DOHH2 (cell line): ENCODE data around the gene ATP5F1A.

Source experiments
- H3F3A ChIP-seq: fragments of 200-600 bp; sonication (generic), shearing (Covaris generic); 2 replicates; pipeline ENCODE4 v1.6.0; 2016; ENCODE audit warnings: antibody characterized with exemption, mild to moderate bottlenecking; ENCODE audit not compliant: control insufficient read depth, insufficient read depth
- H3K27ac ChIP-seq: fragments of 200-600 bp; sonication (generic); 2 replicates; pipeline ENCODE4 v1.5.1; 2014; ENCODE audit warnings: low read depth, mild to moderate bottlenecking, low read length, moderate library complexity
- H3K27me3 ChIP-seq: fragments of 200-600 bp; sonication (generic); 2 replicates; pipeline ENCODE4 v1.6.1; 2014; ENCODE audit warnings: mild to moderate bottlenecking, low read length, mixed read lengths; ENCODE audit not compliant: control insufficient read depth
- H3K36me3 ChIP-seq: fragments of 200-600 bp; sonication (generic); 2 replicates; pipeline ENCODE4 v1.6.1; 2014; ENCODE audit warnings: mild to moderate bottlenecking, low read length, moderate library complexity, mixed read lengths; ENCODE audit not compliant: control insufficient read depth
- H3K4me1 ChIP-seq: fragments of 200-600 bp; sonication (generic); 2 replicates; pipeline ENCODE4 v1.6.1; 2014; ENCODE audit warnings: mild to moderate bottlenecking, low read length, mixed read lengths; ENCODE audit not compliant: control insufficient read depth
- H3K4me2 ChIP-seq: fragments of 200-600 bp; sonication (generic); 2 replicates; pipeline ENCODE4 v1.6.0; 2014; ENCODE audit warnings: mild to moderate bottlenecking, low read length, moderate library complexity
- H3K4me3 ChIP-seq: fragments of 200-600 bp; sonication (generic); 2 replicates; pipeline ENCODE4 v1.5.1; 2014; ENCODE audit warnings: mild to moderate bottlenecking, low read length, mixed read lengths
- H3K79me2 ChIP-seq: fragments of 200-600 bp; sonication (generic); 2 replicates; pipeline ENCODE4 v1.6.1; 2014; ENCODE audit warnings: mild to moderate bottlenecking, low read length, mixed read lengths; ENCODE audit not compliant: control insufficient read depth
- H3K9me2 ChIP-seq: fragments of 200-600 bp; sonication (generic); replicated peaks from 2 replicates; pipeline ENCODE4 v1.6.1; 2014; ENCODE audit warnings: mild to moderate bottlenecking, low read length, mixed read lengths; ENCODE audit not compliant: control insufficient read depth
- H3K9me3 ChIP-seq: fragments of 200-600 bp; sonication (generic); 2 replicates; pipeline ENCODE4 v1.6.1; 2014; ENCODE audit warnings: antibody characterized with exemption, low read length, mixed read lengths; ENCODE audit not compliant: control insufficient read depth, insufficient read depth
- H4K20me1 ChIP-seq: fragments of 200-600 bp; sonication (generic); 2 replicates; pipeline ENCODE4 v1.6.0; 2014; ENCODE audit warnings: low read depth, mild to moderate bottlenecking, antibody characterized with exemption, low read length, moderate library complexity; ENCODE audit not compliant: control insufficient read depth, insufficient read depth
- CTCF ChIP-seq: fragments of 200-600 bp; sonication (generic); IDR thresholded peaks from one replicate; pipeline ENCODE4 v1.5.1; 2014; ENCODE audit warnings: antibody characterized with exemption, mild to moderate bottlenecking, low read depth, low read length; ENCODE audit not compliant: poor library complexity, severe bottlenecking
- EZH2phosphoT487 ChIP-seq: fragments of 200-600 bp; sonication (generic); IDR thresholded peaks from 2 replicates; pipeline ENCODE4 v1.6.1; 2017; ENCODE audit warnings: borderline replicate concordance, mild to moderate bottlenecking, antibody characterized with exemption, low read length, moderate library complexity, mixed read lengths

ATP5F1A gene

GRCh38 chr18:46084431-46084830 is 13.7 kb downstream of the ATP5F1A start:
- Histone ChIP-seq H3K4me3 (no peak overlapping the region), H3K79me2 (no peaks in the 10 kb centered on the region), H3K9me3 (no peaks in the 10 kb centered on the region), H3K4me2 (no peak overlapping the region), H3K27me3 (no peaks in the 10 kb centered on the region), H3K36me3 (peaks cover 93% of the 10 kb centered on the region), H3F3A (peaks cover 8% of the 10 kb centered on the region; the same call in 1 of the 2 replicates), H4K20me1 (no peaks in the 10 kb centered on the region), H3K4me1 (no peaks in the 10 kb centered on the region), H3K27ac (no peak overlapping the region), H3K9me2 (no peaks in the 10 kb centered on the region)
- TF ChIP-seq CTCF (no peak), EZH2phosphoT487 (no peak)

- Histone ChIP-seq H3K9me3 (no peaks in the 10 kb centered on the region), H3K79me2 (no peaks in the 10 kb centered on the region), H3K9me2 (no peaks in the 10 kb centered on the region), H3K4me1 (no peaks in the 10 kb centered on the region), H3K4me2 (no peak overlapping the region), H3F3A (peaks cover 20% of the 10 kb centered on the region), H3K36me3 (peaks cover 64% of the 10 kb centered on the region), H3K27me3 (no peaks in the 10 kb centered on the region), H3K4me3 (no peak overlapping the region), H3K27ac (no peak overlapping the region), H4K20me1 (no peaks in the 10 kb centered on the region)
- TF ChIP-seq CTCF (no peak), EZH2phosphoT487 (no peak)
Measured at GRCh38 chr18:46080156-46080555, 17.9 kb downstream of the ATP5F1A start.

GRCh38 chr18:46079336-46079735 is 18.8 kb downstream of the ATP5F1A start:
- Histone ChIP-seq H3F3A (peaks cover 26% of the 10 kb centered on the region), H3K27ac (no peak overlapping the region), H3K79me2 (no peaks in the 10 kb centered on the region), H3K4me3 (no peak overlapping the region), H3K4me2 (no peak overlapping the region), H4K20me1 (no peaks in the 10 kb centered on the region), H3K4me1 (no peaks in the 10 kb centered on the region), H3K27me3 (no peaks in the 10 kb centered on the region), H3K9me2 (no peaks in the 10 kb centered on the region), H3K36me3 (peaks cover 56% of the 10 kb centered on the region), H3K9me3 (no peaks in the 10 kb centered on the region)
- TF ChIP-seq CTCF (no peak), EZH2phosphoT487 (no peak)
